HepG2 (cell line): ENCODE measurements around the gene C20orf96. TPM values are rescaled to one million over a fixed set of nuclear protein-coding genes. Genes with fewer than 3 reads are reported as not detected.
A peak's percentile ranks its signal among the peaks of the same experiment; 100 is the strongest.

Experiments
- DNMT1 ChIP-seq: sonication (generic); formaldehyde crosslinking; IDR thresholded peaks from 2 replicates; pipeline ENCODE4 v1.5.1; 2020; ENCODE audit warnings: mild to moderate bottlenecking, missing genetic modification reagents
- ETV5 ChIP-seq: IDR thresholded peaks from 2 replicates; pipeline ENCODE4 v1.6.1; 2018; ENCODE audit warnings: missing biosample characterization, missing genetic modification reagents, inconsistent platforms, borderline replicate concordance
- HES4 ChIP-seq: sonication (generic); formaldehyde crosslinking; IDR thresholded peaks from 2 replicates; pipeline ENCODE4 v1.9.0; 2021; ENCODE audit warnings: mild to moderate bottlenecking, missing genetic modification reagents, borderline replicate concordance
- HMGA1 ChIP-seq: sonication (generic); formaldehyde crosslinking; conservative IDR thresholded peaks from 2 replicates; pipeline ENCODE4 v1.4.0; 2020; ENCODE audit warnings: missing genetic modification reagents
- IKZF1 ChIP-seq: fragments of 450-650 bp; IDR thresholded peaks from 2 replicates; pipeline ENCODE4 v1.7.1; 2016
- KDM6A ChIP-seq: IDR thresholded peaks from 2 replicates; pipeline ENCODE4 v1.6.1; 2016; ENCODE audit warnings: low read depth
- KLF15 ChIP-seq: sonication (generic); formaldehyde crosslinking; IDR thresholded peaks from 2 replicates; pipeline ENCODE4 v1.8.1; 2023; ENCODE audit warnings: borderline replicate concordance, mild to moderate bottlenecking, inconsistent platforms, missing genetic modification reagents, mixed read lengths
- MLX ChIP-seq: IDR thresholded peaks from 2 replicates; pipeline ENCODE4 v1.6.1; 2016
- MTF1 ChIP-seq: sonication (generic); formaldehyde crosslinking; IDR thresholded peaks from 2 replicates; pipeline ENCODE4 v1.5.0; 2020; ENCODE audit warnings: missing genetic modification reagents
- NONO ChIP-seq, 2 experiments: fragments of 450-650 bp in 1 of 2; sonication (generic) in 1 of 2; formaldehyde crosslinking in 1 of 2; IDR thresholded peaks in 1 of 2; conservative IDR thresholded peaks in 1 of 2; 2 replicates each; pipeline versions ENCODE4 v1.6.1 to v1.8.0; 2017 to 2022; ENCODE audit warnings: mild to moderate bottlenecking in 1 of 2, missing genetic modification reagents in 1 of 2, moderate library complexity in 1 of 2
- POGZ ChIP-seq: sonication (generic); formaldehyde crosslinking; IDR thresholded peaks from 2 replicates; pipeline ENCODE4 v1.4.0; 2020; ENCODE audit warnings: mild to moderate bottlenecking, missing genetic modification reagents
- PPARG ChIP-seq: conservative IDR thresholded peaks from 2 replicates; pipeline ENCODE4 v1.6.1; 2016; ENCODE audit warnings: missing biosample characterization, missing genetic modification reagents
- RAD51 ChIP-seq: fragments of 450-650 bp; IDR thresholded peaks from 2 replicates; pipeline ENCODE4 v1.6.1; 2016; ENCODE audit warnings: borderline replicate concordance
- XRCC5 ChIP-seq: fragments of 200-400 bp; formaldehyde crosslinking; optimal IDR thresholded peaks from 2 replicates; pipeline ENCODE3; 2017; ENCODE audit warnings: mild to moderate bottlenecking, low read length
- ZBTB26 ChIP-seq: IDR thresholded peaks from 2 replicates; pipeline ENCODE4 v1.6.1; 2016; ENCODE audit warnings: missing compliant biosample characterization, missing genetic modification reagents, borderline replicate concordance
- ZMYM4 ChIP-seq: sonication (generic); formaldehyde crosslinking; IDR thresholded peaks from 2 replicates; pipeline ENCODE4 v1.8.1; 2023; ENCODE audit warnings: mild to moderate bottlenecking, missing genetic modification reagents
- ZNF335 ChIP-seq: sonication (generic); formaldehyde crosslinking; IDR thresholded peaks from 2 replicates; pipeline ENCODE4 v1.4.0; 2020; ENCODE audit warnings: missing genetic modification reagents
- ZNF33B ChIP-seq: sonication (generic); formaldehyde crosslinking; IDR thresholded peaks from 2 replicates; pipeline ENCODE4 v1.5.1; 2020; ENCODE audit warnings: mild to moderate bottlenecking, missing genetic modification reagents
- ZNF343 ChIP-seq: sonication (generic); formaldehyde crosslinking; IDR thresholded peaks from 2 replicates; pipeline ENCODE4 v1.4.0; 2020; ENCODE audit warnings: mild to moderate bottlenecking, missing genetic modification reagents
- ZNF446 ChIP-seq: sonication (generic); formaldehyde crosslinking; IDR thresholded peaks from 2 replicates; pipeline ENCODE4 v1.5.0; 2020; ENCODE audit warnings: mild to moderate bottlenecking, missing genetic modification reagents
- ZNF484 ChIP-seq: sonication (generic); formaldehyde crosslinking; IDR thresholded peaks from 2 replicates; pipeline ENCODE4 v1.5.1; 2020; ENCODE audit warnings: mild to moderate bottlenecking, low read depth, missing genetic modification reagents, borderline replicate concordance
- ZNF788 ChIP-seq: sonication (generic); formaldehyde crosslinking; IDR thresholded peaks from 2 replicates; pipeline ENCODE4 v1.5.0; 2020; ENCODE audit warnings: mild to moderate bottlenecking, missing genetic modification reagents, borderline replicate concordance
- polyA plus RNA-seq, 8 experiments: library from polyadenylated mRNA; depleted of rRNA in 3 of 8; stranded (reverse) in 7 of 8; unstranded in 1 of 8; fragments of >200 nt; fragmentation: Illumina TruSeq in 4 of 8; extraction: Trizol in 4 of 8; gene quantifications; 2 replicates each; pipeline versions ENCODE4 v1.2.1 to v1.2.3, GENCODE V29; 2011 to 2016; ENCODE audit warnings: low read depth in 4 of 8, missing spikeins in 1 of 8, mixed read lengths in 1 of 8; ENCODE audit not compliant: insufficient read depth in 1 of 8
- total RNA-seq, 5 experiments: library from RNA; depleted of rRNA; stranded (reverse); fragments of >200 nt; fragmentation: Illumina TruSeq; extraction: Trizol; gene quantifications; 2 replicates each; pipeline ENCODE4 v1.2.3, GENCODE V29; 2016; ENCODE audit warnings: low read depth in 1 of 5
- TF ChIP-seq, protein P1 (sequence below): sonication (generic); formaldehyde crosslinking; IDR thresholded peaks from 2 replicates; pipeline ENCODE4 v1.4.0; 2020; ENCODE audit warnings: missing genetic modification reagents, borderline replicate concordance
- TF ChIP-seq, protein P2 (sequence below): sonication (generic); formaldehyde crosslinking; IDR thresholded peaks from 2 replicates; pipeline ENCODE4 v1.8.1; 2023; ENCODE audit warnings: mild to moderate bottlenecking, moderate library complexity, missing genetic modification reagents

Gene C20orf96
- total and polyA plus RNA-seq, 2 of the 13 experiments (the other 11 are each of a cell fraction or from before 2014, with no cell fraction given): 3.8 to 20.6 TPM

DNA sequence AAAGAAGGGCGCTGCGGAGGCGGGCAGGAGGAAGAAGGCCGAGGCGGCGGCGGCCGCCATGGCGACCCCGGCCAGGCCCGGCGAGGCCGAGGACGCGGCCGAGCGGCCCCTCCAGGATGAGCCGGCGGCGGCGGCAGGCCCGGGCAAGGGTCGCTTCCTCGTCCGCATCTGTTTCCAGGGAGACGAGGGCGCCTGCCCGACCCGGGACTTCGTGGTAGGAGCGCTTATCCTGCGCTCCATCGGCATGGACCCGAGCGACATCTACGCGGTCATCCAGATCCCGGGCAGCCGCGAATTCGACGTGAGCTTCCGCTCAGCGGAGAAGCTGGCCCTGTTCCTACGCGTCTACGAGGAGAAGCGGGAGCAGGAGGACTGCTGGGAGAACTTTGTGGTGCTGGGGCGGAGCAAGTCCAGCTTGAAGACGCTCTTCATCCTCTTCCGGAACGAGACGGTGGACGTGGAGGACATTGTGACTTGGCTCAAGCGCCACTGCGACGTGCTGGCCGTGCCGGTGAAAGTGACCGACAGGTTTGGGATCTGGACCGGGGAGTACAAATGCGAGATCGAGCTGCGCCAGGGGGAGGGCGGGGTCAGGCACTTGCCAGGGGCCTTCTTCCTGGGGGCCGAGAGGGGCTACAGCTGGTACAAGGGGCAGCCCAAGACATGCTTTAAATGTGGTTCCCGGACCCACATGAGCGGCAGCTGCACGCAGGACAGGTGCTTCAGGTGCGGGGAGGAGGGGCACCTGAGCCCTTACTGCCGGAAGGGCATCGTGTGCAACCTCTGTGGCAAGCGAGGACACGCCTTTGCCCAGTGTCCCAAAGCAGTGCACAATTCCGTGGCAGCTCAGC, 7.6 kb upstream of the C20orf96 start (continued):
- TF ChIP-seq, protein P1, sequence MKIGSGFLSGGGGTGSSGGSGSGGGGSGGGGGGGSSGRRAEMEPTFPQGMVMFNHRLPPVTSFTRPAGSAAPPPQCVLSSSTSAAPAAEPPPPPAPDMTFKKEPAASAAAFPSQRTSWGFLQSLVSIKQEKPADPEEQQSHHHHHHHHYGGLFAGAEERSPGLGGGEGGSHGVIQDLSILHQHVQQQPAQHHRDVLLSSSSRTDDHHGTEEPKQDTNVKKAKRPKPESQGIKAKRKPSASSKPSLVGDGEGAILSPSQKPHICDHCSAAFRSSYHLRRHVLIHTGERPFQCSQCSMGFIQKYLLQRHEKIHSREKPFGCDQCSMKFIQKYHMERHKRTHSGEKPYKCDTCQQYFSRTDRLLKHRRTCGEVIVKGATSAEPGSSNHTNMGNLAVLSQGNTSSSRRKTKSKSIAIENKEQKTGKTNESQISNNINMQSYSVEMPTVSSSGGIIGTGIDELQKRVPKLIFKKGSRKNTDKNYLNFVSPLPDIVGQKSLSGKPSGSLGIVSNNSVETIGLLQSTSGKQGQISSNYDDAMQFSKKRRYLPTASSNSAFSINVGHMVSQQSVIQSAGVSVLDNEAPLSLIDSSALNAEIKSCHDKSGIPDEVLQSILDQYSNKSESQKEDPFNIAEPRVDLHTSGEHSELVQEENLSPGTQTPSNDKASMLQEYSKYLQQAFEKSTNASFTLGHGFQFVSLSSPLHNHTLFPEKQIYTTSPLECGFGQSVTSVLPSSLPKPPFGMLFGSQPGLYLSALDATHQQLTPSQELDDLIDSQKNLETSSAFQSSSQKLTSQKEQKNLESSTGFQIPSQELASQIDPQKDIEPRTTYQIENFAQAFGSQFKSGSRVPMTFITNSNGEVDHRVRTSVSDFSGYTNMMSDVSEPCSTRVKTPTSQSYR (CRISPR knock-in tag): peak; percentile 74
- peak; percentile 30; the same call in 1 of the 2 replicates for TF ChIP-seq MLX (CRISPR knock-in tag)
- peak; percentile 62 for TF ChIP-seq POGZ (CRISPR knock-in tag)
- TF ChIP-seq ZNF343 (CRISPR knock-in tag): peak; percentile 19; the same call in 1 of the 2 replicates
- TF ChIP-seq RAD51: no peak
- 0 out of 2 replicates have a peak, but pooled peaks have one; percentile 52 for TF ChIP-seq MTF1
- TF ChIP-seq PPARG (CRISPR knock-in tag): 0 out of 2 replicates have a peak, but pooled peaks have one; percentile 26
- TF ChIP-seq ZNF33B: no peak; the same call in 1 of the 2 replicates
- TF ChIP-seq ZMYM4 (CRISPR knock-in tag): peak; percentile 63; the same call in 1 of the 2 replicates
- 0 out of 2 replicates have a peak, but pooled peaks have one; percentile 44 for TF ChIP-seq HMGA1
- TF ChIP-seq ZBTB26 (CRISPR knock-in tag): 0 out of 2 replicates have a peak, but pooled peaks have one; percentile 50
- no peak for TF ChIP-seq NONO (IDR thresholded peaks at IDR 0.05)
- TF ChIP-seq NONO (CRISPR knock-in tag; conservative IDR thresholded peaks at IDR 0.05): peak; percentile 67
- TF ChIP-seq KDM6A (CRISPR knock-in tag): no peak
- TF ChIP-seq ZNF484 (CRISPR knock-in tag): 0 out of 2 replicates have a peak, but pooled peaks have one; percentile 68
- 0 out of 2 replicates have a peak, but pooled peaks have one; percentile 38 for TF ChIP-seq HES4 (CRISPR knock-in tag)
- no peak; the same call in 1 of the 2 replicates for TF ChIP-seq KLF15 (CRISPR knock-in tag)
- TF ChIP-seq ZNF446 (CRISPR knock-in tag): no peak
- TF ChIP-seq, protein P2, sequence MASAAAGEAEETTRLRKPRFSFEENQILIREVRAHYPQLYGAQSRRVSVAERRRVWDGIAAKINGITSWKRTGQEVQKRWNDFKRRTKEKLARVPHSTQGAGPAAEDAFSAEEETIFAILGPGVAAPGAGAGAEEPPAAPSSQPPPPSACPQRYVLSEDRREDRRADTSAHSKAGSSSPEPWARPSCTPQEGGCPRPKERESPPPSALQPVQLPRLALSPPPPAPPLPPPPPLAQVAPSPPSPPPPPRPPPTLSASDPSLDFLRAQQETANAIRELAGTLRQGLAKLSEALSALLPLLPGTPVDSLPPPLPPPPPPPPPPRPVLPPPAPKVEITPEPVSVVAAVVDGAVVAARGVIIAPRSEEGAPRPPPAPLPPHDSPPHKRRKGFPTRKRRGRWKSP (CRISPR knock-in tag): no peak; the same call in 1 of the 2 replicates
- TF ChIP-seq DNMT1 (CRISPR knock-in tag): 0 out of 2 replicates have a peak, but pooled peaks have one; percentile 16
- TF ChIP-seq ZNF788: peak; percentile 95
- peak; percentile 85 for TF ChIP-seq ETV5 (CRISPR knock-in tag)
- TF ChIP-seq ZNF335 (CRISPR knock-in tag): peak; percentile 69; the same call in 1 of the 2 replicates
- peak; percentile 13 for TF ChIP-seq XRCC5
- TF ChIP-seq IKZF1: no peak
